ENCODE results near the gene B4GALNT3.

The B4GALNT3 gene

DNA sequence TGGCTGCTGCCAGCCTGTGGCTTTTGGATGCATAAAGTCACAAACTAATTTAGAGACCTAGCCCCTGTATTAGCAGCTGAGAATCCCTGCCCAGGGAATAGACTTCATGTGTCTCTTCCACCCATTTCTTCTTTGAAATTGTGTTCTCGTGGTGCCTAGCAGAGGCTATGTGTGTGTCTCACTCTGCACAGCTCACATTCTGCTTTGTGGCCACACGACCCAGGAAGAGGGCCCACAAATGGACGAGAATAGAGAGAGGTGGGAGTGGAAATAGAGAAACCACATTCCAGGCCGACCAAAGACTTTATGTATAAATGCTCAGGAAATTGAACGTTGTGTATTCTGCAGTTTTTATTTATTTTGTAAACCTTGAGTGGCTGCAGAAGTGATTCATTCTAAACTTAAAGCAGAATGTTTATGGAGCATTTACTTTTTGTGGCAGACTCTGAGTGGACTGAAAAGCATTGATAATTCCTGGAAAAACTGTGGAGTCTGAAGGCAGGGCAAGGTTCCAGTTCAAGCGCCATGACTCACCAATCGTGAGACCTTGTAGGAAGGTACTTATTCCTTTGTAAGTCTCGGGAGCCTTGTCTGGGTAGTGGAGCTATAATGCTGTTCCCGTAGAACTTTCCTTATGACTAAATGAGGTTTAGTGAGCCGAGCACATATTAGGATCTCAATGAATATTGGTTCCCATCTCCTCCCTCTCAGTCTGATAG, 9.1 kb downstream of the B4GALNT3 start:
- DNase-seq: no peak

GRCh38 chr12:470133-470532, 10.4 kb downstream of the B4GALNT3 start:
- no peak for DNase-seq

DNA sequence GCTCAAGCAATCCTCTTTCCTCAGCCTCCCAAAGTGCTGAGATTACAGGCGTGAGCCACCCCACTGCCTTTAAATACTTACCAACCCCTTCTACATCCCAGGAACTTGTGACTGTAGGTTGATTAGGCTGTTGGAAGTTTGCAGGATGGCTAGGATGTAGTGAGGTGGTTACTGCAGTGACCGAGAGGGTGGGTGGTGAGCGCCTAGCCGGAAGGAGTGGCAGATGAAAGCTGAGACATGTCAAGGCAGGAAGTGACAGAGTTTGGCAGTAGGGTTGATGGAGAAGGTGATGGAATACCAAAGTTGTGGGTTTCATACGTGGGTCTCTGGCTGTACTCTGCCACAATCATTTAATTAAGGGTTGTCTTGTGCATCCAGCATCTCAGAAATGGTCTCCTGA, 13.5 kb downstream of the B4GALNT3 start:
- DNase-seq: no peak

DNA sequence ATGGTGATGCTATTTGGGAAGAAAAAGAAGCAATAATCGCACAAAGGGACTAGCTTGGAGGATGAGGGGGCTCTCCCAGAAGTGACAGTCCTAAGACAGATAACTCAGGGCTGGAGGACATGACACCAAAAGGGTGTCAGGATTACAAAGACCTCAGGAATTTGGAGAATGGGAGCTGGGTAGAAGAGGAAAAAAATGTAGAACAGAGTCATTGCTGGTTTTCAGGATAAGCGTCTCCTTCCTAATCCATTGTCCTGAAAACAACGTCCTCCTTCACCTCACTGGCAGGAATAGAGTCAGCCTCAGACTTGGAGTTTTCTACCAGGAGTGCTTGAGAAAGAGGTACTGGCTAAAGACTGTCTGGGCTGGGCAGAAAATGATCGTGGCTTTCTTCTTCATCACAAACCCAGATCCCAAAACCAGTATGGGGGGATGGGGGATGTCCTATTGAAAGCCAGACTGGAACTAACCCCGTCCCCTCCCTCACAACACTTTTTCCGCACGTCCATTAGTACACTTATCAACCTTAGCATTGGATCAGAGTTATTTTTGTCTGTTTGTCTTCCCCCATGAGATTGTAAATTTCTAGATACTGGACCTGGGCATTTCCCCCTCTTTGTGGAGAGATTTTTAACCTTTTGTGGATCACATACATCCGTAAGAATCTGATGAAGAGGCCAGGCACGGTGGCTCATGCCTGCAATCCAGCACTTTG, 14.3 kb downstream of the B4GALNT3 start:
- DNase-seq: no peak

- no peak for DNase-seq
Measured at GRCh38 chr12:475286-475685, 15.5 kb downstream of the B4GALNT3 start.

DNA sequence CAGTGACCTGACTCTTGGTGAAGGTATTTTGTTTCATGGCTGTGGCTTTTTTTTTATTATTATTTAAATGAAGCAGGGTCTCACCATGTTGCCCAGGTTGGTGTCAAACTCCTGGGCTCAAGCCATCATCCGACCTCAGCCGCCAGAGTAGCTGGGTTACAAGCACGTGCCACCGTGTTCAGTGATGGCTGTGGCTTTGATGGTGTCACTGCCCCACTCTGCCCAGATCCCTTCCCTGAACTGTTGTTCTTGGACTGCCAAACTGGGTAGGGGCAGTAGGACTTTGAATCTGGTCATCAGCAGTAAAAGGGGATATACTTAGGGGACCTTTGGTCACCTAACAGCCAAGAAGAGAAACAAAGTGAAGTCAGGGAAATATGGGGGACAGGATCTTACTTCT, 19.4 kb downstream of the B4GALNT3 start:
- no peak for DNase-seq

GRCh38 chr12:480831-481816, 21.4 kb downstream of the B4GALNT3 start:
- no peak for DNase-seq

- no peak for DNase-seq
Measured at GRCh38 chr12:482061-482460, 22.3 kb downstream of the B4GALNT3 start.

DNA sequence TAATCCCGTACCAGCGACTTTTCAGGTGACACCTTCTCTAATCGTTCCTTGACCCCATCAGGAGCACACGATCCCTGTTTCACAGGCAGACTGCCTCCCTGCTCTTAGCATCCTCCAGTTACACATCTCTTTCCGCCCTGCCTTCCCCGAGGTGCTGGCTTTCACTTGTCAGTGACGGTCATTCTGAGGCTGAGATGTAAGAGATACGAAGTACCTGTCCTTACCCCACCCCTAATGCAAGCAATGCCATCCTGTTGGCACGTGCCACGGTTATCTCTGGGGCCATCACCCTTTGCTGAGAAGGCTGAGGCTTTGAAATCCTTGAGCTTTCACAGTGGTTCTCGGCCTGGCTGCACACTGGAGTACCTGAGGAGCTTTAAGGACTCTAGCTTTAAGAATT, 24.4 kb downstream of the B4GALNT3 start:
- DNase-seq: no peak

DNA sequence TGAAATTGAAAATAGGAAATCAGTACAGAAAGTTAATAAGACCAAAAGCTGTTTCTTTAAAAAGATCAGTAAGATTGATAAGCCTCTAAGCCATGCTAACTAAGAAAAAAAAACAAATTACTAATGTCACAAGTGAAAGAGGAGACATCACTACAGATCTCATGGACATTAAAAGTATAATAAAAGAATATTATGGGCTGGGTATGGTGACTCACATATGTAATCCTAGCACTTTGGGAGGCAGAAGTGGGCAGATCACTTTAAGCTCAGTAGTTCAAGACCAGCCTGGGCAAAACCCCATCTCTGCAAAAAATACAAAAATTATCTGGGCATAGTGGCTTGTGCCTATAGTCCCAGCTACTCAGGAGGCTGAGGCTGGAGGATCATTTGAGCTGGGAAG, 30.5 kb downstream of the B4GALNT3 start:
- DNase-seq: no peak

DNA sequence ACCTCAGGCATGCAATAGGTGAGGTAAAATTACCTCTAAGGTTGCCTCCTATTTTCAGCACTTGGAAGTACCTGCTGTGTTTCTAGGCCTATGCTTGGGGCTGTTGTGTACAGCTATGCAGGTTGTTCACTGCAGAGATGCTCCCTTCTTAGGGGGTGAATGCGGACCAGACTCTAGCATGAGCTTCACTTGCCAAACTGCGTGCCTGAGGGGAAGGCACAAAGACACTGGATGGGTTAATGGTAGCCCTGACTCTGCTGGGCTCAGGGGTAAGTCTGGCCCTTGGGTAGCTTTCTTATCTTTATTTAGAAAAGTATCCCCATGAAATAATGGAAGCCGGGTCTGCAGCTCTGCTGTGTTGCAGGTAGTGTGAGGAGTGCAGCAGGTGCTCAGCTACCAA, 35.7 kb downstream of the B4GALNT3 start:
- no peak for DNase-seq

- DNase-seq: no peak
Measured at GRCh38 chr12:496736-497135, 37.0 kb downstream of the B4GALNT3 start.

GRCh38 chr12:497501-498160, 37.9 kb downstream of the B4GALNT3 start:
- no peak for DNase-seq

GRCh38 chr12:499837-500458, 40.2 kb downstream of the B4GALNT3 start:
- DNase-seq: no peak

- DNase-seq: no peak
Measured at GRCh38 chr12:501722-502447, 42.1 kb downstream of the B4GALNT3 start.

DNA sequence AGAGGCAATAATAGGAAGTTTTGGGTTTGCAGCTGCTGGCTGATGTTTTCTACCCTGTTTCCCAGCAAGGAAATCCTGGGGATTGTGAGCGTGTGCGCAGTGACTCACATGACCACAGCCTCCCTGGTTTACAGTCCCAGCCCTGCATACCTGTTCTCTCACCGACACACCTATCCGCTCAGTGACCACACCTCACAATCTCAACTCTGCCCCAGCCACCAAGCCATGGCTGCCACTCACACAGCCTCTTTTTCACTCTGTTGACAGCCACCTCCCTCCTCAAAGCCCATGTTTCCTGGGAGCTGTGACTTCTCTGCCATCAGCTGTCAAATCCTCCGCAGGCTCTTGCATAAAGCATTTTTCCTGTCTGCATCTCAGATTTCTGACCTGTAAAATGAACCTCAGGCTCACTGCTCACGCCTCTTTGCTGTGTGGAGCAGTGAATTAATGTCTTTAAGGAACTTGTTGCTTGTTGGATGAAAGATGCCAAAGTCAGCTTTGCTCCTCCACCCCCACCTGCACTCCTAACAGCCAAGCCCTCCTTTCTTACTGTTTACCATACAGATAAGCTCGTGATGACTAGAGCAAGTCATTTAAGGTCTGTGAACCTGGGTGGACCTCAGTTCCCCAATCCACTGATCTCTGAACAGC, 43.5 kb downstream of the B4GALNT3 start:
- DNase-seq: no peak

- no peak for DNase-seq
Measured at GRCh38 chr12:505221-505620, 45.5 kb downstream of the B4GALNT3 start.

DNA sequence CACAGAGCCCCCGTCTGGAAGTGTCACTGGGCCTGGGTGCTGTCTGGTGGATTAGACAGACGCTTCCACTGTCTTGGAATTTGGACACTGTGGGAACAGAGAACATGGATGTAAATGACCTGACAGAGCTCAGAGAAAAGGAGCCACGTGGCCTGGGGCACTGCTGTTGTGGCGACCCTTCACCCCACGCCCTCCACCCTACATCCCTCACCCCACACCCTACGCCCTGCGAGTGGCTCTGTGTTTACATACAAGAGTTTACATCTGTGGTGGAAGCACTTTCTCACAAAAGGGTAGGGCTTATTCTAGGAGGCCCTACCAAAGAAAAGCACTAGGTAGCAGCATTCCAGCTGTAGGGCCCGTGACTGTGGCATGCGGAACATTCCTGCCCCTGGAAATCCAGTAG, 47.7 kb downstream of the B4GALNT3 start:
- DNase-seq: no peak

GRCh38 chr12:508145-508544, 48.4 kb downstream of the B4GALNT3 start:
- DNase-seq: no peak

GRCh38 chr12:508795-509194, 49.1 kb downstream of the B4GALNT3 start:
- DNase-seq: no peak

- no peak for DNase-seq
Measured at GRCh38 chr12:509500-509899, 49.8 kb downstream of the B4GALNT3 start.

Measured in NCI-H1048 (cell line).